Ovary (tissue), 9 donors: ENCODE data around the gene XPO1. TPM values are rescaled to one million over a fixed set of nuclear protein-coding genes. Genes with fewer than 3 reads are reported as not detected.
A peak's percentile ranks its signal among the peaks of the same experiment; 100 is the strongest.

Experiments used
- DNase-seq, 5 donors: peaks; one replicate each; pipeline ENCODE4 v3.0.0-alpha.2; 2019 to 2020
- H3K27ac ChIP-seq, 2 donors: fragments of 200-600 bp; one replicate each; pipeline versions ENCODE4 v1.5.1 to v1.8.0; 2019 to 2022
- H3K27me3 ChIP-seq: fragments of 200-600 bp; one replicate; pipeline ENCODE4 v1.8.0; 2022
- H3K36me3 ChIP-seq: fragments of 200-600 bp; sonication (generic); one replicate; pipeline ENCODE4 v1.5.1; 2019
- H3K4me1 ChIP-seq: one replicate; pipeline ENCODE4 v1.8.1; 2013; ENCODE audit warnings: mild to moderate bottlenecking, moderate library complexity; ENCODE audit not compliant: insufficient read depth
- H3K4me3 ChIP-seq: fragments of 200-600 bp; sonication (generic); one replicate; pipeline ENCODE4 v1.5.1; 2017
- H3K9me3 ChIP-seq, 2 donors: fragments of 200-600 bp in 1 of 2; sonication (generic) in 1 of 2; one replicate each; pipeline versions ENCODE4 v1.5.1 to v1.8.1; 2013 to 2019; ENCODE audit warnings: mild to moderate bottlenecking in 1 of 2, moderate library complexity in 1 of 2
- EP300 ChIP-seq: sonication (generic); formaldehyde crosslinking; IDR thresholded peaks from one replicate; pipeline ENCODE4 v1.6.1; 2017; ENCODE audit warnings: antibody characterized with exemption
- POLR2A ChIP-seq: fragments of 450-650 bp; IDR thresholded peaks from one replicate; pipeline ENCODE4 v1.6.1; 2017; ENCODE audit warnings: antibody characterized with exemption, mild to moderate bottlenecking, moderate library complexity
- WGBS, 3 donors: extraction: QIAGEN DNeasy Blood & Tissue Kit in 1 of 3; methylation state at CpG; one replicate each; pipeline versions ENCODE4 v1.1.5 to v1.1.7; 2013 to 2017; 5-methylcytosine and 5-hydroxymethylcytosine counted together
- intact Hi-C, 4 donors: fragments of 100-400 bp; cut with DNase I; formaldehyde crosslinking; loops; one replicate each; pipeline versions ENCODE4 v1.11.0 to v1.15.1; 2022 to 2023
- polyA plus RNA-seq, 2 donors: library from polyadenylated mRNA; stranded (reverse); fragments of 200-250 nt in 1 of 2; fragments of 350-450 nt in 1 of 2; fragmentation: Illumina TruSeq in 1 of 2; extraction: RNeasy Lipid Tissue Mini Kit (QIAGEN cat#74804) in 1 of 2; gene quantifications; one replicate each; pipeline ENCODE4 v1.2.3, GENCODE V29; 2013 to 2014
- total RNA-seq, 7 donors: library from RNA; depleted of rRNA in 2 of 7; stranded (reverse); fragments of >200 nt in 2 of 7; fragmentation: NEBNext Ultra II Directional in 3 of 7; extraction: Animal tissue kit (Norgen Biotek cat#: 25700) in 3 of 7; gene quantifications; one replicate each; pipeline versions ENCODE4 v1.1.0 to v1.2.4, GENCODE V29; 2016 to 2023
- TF ChIP-seq, protein P1 (sequence below), 3 donors: fragments of 450-650 bp in 2 of 3; fragments of 200-600 bp in 1 of 3; IDR thresholded peaks; one replicate each; pipeline versions ENCODE4 v1.5.1 to v1.8.0; 2016 to 2022; ENCODE audit warnings: antibody characterized with exemption in 3 of 3, mild to moderate bottlenecking in 1 of 3
- donor health status: DM: no; HTN: no; CAD: no; lungs with moderate emphysema.
- donor health status: DM: no; HTN: no; CAD: no.
- donor health status: Bipolar disorder and iron deficiency.
- donor health status: DM: yes; HTN: yes; CAD: no.
- donor health status: DM: no; HTN: no; CAD: no.
- donor health status: DM: yes; HTN: yes; CAD: no.

Gene XPO1
- total and polyA plus RNA-seq, 9 donors = 48.0 to 211 (median 99.4) TPM

DNA sequence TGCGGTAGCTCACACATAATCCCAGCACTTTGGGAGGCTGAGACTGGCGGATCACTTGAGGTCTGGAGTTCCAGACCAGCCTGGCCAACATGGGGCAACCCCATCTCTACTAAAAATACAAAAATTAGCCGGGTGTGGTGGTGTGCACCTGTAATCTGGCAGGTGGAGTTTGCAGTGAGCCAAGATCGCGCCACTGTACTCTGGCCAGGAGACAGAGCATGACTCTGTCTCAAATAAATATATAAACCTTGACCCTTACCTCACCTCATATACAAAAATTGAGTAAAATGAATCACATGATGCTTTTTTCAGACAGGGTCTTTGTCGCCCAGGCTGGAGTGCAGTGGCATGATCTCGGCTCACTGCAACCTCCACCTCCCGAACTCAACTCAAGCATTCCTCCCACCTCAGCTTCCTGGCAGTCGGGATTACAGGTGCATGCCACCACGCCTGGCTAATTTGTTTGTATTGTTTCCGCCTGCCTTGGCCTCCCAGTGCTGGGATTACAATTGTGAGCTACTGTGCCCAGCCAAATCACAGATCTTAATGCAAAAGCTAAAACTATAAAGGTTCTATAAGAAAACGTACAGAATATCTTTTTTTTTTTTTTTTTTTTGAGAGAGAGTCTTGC lies 25.3 kb downstream of the XPO1 start:
- Histone ChIP-seq H3K27ac (no peak overlapping the region), H3K27me3 (no peaks in the 10 kb centered on the region), H3K9me3 (no peaks in the 10 kb centered on the region), H3K4me1 (no peaks in the 10 kb centered on the region), H3K36me3 (no peaks in the 10 kb centered on the region), H3K4me3 (no peak overlapping the region)
- TF ChIP-seq POLR2A (no peak), EP300 (no peak)
- WGBS, 3 donors = 81 to 84% (median 82%) methylated on average over 12 of the region's 12 CpGs
- intact Hi-C loops = loop anchor here in 1 of 4 donors (10.0 kb wide), 1 partner anchor 308 kb away; no protein-coding TSS in a partner anchor
- peak in 1 of 5 donors; percentile 11 for DNase-seq

DNA sequence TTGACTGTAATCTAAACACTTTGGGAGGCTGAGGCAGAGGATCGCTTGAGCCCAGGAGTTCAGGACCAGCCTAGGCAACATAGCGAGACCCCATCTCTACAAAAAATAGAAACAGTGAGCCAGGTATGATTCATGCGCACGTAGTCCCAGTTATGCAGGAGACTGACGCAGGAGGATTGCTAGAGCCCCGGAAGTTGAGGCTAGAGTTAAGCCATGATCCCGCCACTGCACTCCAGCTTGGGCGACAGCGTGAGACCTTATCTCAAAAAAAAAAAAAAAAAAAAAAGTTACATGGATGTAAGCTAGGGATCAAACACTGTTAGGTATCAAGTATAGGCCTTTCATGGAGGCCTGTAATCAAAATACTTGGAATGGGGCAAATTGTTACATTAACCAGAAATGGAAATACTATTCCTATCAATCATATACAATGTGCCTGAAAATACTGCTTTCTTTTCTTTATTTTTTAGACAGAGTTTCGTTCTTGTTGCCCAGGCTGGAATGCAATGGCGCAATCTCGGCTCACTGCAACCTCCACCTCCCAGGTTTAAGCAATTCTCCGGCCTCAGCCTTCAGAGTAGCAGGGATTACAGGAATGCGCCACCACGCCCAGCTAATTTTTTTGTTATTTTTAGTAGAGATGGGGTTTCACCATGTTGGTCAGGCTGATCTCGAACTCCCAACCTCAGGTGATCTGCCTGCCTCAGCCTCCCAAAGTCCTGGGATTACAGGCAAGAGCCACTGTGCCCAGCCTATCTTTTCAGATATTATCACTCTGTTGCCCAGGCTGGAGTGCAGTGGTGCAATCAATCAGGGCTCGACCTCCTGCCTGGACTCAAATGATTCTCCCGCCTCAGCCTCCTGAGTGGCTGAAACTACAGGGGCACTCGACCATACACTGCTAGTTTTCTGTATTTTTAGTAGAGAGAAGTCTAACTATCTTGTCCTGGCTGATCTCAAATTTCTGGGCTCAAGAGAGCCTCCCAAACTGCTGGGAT lies 27.2 kb downstream of the XPO1 start:
- no peaks in the 10 kb centered on the region for H3K4me1 ChIP-seq
- 89 to 94% (median 91%) methylated on average over 19 of the region's 19 CpGs for WGBS, 3 donors
- H3K36me3 ChIP-seq = no peaks in the 10 kb centered on the region
- DNase-seq = no peak
- H3K27ac ChIP-seq = no peak overlapping the region
- intact Hi-C loops = loop anchor here in 1 of 4 donors (10.0 kb wide), 1 partner anchor 306 kb away; no protein-coding TSS in a partner anchor
- no peaks in the 10 kb centered on the region for H3K9me3 ChIP-seq
- H3K4me3 ChIP-seq = no peak overlapping the region
- TF ChIP-seq, protein P1, sequence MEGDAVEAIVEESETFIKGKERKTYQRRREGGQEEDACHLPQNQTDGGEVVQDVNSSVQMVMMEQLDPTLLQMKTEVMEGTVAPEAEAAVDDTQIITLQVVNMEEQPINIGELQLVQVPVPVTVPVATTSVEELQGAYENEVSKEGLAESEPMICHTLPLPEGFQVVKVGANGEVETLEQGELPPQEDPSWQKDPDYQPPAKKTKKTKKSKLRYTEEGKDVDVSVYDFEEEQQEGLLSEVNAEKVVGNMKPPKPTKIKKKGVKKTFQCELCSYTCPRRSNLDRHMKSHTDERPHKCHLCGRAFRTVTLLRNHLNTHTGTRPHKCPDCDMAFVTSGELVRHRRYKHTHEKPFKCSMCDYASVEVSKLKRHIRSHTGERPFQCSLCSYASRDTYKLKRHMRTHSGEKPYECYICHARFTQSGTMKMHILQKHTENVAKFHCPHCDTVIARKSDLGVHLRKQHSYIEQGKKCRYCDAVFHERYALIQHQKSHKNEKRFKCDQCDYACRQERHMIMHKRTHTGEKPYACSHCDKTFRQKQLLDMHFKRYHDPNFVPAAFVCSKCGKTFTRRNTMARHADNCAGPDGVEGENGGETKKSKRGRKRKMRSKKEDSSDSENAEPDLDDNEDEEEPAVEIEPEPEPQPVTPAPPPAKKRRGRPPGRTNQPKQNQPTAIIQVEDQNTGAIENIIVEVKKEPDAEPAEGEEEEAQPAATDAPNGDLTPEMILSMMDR (IDR thresholded peaks at IDR 0.05) = no peak
- no peaks in the 10 kb centered on the region for H3K27me3 ChIP-seq

DNA sequence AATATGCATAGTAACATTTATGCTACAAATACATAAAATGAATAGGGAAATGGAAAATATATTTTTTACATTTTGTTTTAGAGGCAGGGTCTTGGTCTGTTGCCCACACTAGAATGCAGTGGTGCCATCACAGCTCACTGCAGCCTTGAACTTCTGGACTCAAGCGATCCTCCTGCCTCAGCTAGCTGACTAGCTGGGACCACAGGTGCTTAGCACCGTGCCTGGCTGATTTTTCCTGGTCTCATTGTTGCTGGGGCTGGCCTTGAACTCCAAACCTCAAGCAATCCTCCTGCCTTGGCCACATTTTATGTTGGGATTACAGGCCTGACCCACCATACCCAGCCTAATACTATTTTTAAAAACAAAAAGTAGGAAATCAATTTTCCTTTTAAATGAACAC lies 33.2 kb downstream of the XPO1 start:
- no peaks in the 10 kb centered on the region for H3K36me3 ChIP-seq
- WGBS, 3 donors = 37 to 60% (median 43%) methylated on average over 2 of the region's 2 CpGs
- TF ChIP-seq EP300 = no peak
- TF ChIP-seq POLR2A = no peak
- TF ChIP-seq, protein P1 (IDR thresholded peaks at IDR 0.05) = no peak
- H3K27ac ChIP-seq = no peak overlapping the region
- intact Hi-C loops = no loop called here
- no peak overlapping the region for H3K4me3 ChIP-seq
- no peaks in the 10 kb centered on the region for H3K9me3 ChIP-seq
- peaks cover 2% of the 10 kb centered on the region for H3K4me1 ChIP-seq
- no peak for DNase-seq
- H3K27me3 ChIP-seq = no peaks in the 10 kb centered on the region

DNA sequence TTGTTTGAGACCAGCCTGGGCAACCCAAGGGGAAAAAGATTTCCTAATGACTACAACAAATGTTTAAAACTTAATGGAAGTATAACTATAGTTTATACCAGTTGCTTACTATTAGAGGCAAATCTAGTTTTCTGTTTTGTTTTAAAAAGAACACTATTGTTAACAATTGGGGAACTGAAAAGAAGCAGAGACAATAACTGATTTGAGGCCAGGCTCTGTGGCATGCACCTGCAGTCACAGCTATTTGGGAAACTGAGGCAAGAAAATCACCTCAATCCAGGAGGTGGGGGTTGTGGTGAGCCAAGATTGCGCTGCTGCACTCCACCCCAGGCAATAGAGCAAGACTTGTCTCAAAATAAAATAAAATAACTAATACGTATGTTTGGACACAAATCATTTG lies 39.1 kb downstream of the XPO1 start:
- no peaks in the 10 kb centered on the region for H3K36me3 ChIP-seq
- WGBS, 3 donors = 96 to 97% (median 97%) methylated on average over 2 of the region's 2 CpGs
- no peak overlapping the region for H3K4me3 ChIP-seq
- TF ChIP-seq, protein P1 (IDR thresholded peaks at IDR 0.05) = no peak
- no peak for TF ChIP-seq POLR2A
- no peak for TF ChIP-seq EP300
- DNase-seq = no peak
- H3K27me3 ChIP-seq = no peaks in the 10 kb centered on the region
- H3K4me1 ChIP-seq = no peaks in the 10 kb centered on the region
- H3K9me3 ChIP-seq = no peaks in the 10 kb centered on the region
- H3K27ac ChIP-seq = no peak overlapping the region
- intact Hi-C loops = no loop called here
